Gastroesophageal sphincter (tissue), 4 donors: ENCODE data around the gene TBCEL. TPM values are rescaled to one million over a fixed set of nuclear protein-coding genes. Genes with fewer than 3 reads are reported as not detected.

ENCODE experiments used
- ATAC-seq: fragments of 150-250 bp; one replicate; pipeline ENCODE4 v1.9.1; 2016; ENCODE audit warnings: mild to moderate bottlenecking, moderate library complexity
- H3K27ac ChIP-seq, 4 donors: fragments of 200-600 bp; sonication (generic) in 3 of 4; 1 replicate in 3 of 4; 2 replicates in 1 of 4; pipeline ENCODE4 v1.5.1; 2016 to 2019
- H3K27me3 ChIP-seq: fragments of 200-600 bp; sonication (generic); one replicate; pipeline ENCODE4 v1.5.1; 2019
- H3K36me3 ChIP-seq, 2 donors: fragments of 200-600 bp; sonication (generic); one replicate each; pipeline ENCODE4 v1.5.1; 2019; ENCODE audit warnings: control low read depth in 1 of 2
- H3K4me1 ChIP-seq, 3 donors: fragments of 200-600 bp; sonication (generic); 1 replicate in 2 of 3; 2 replicates in 1 of 3; pipeline ENCODE4 v1.5.1; 2016 to 2019; ENCODE audit warnings: control low read depth in 2 of 3
- H3K4me3 ChIP-seq, 2 donors: fragments of 200-600 bp; sonication (generic); one replicate each; pipeline ENCODE4 v1.5.1; 2019; ENCODE audit warnings: mild to moderate bottlenecking in 1 of 2, moderate library complexity in 1 of 2
- H3K9me3 ChIP-seq, 3 donors: fragments of 200-600 bp; sonication (generic); one replicate each; pipeline ENCODE4 v1.5.1; 2017 to 2019; ENCODE audit warnings: control low read depth in 2 of 3
- CTCF ChIP-seq, 4 experiments: fragments of 200-600 bp in 2 of 4; fragments of 450-650 bp in 2 of 4; sonication (generic) in 1 of 4; IDR thresholded peaks; one replicate each; pipeline ENCODE4 v1.5.1; 2017 to 2019; ENCODE audit warnings: antibody characterized with exemption in 4 of 4, mild to moderate bottlenecking in 2 of 4, moderate library complexity in 2 of 4
- EP300 ChIP-seq: sonication (generic); formaldehyde crosslinking; IDR thresholded peaks from one replicate; pipeline ENCODE4 v1.6.1; 2017; ENCODE audit warnings: antibody characterized with exemption, mild to moderate bottlenecking
- POLR2A ChIP-seq, 2 donors: fragments of 450-650 bp; IDR thresholded peaks; one replicate each; pipeline ENCODE4 v1.6.1; 2017; ENCODE audit warnings: antibody characterized with exemption in 2 of 2, mild to moderate bottlenecking in 2 of 2, moderate library complexity in 1 of 2
- POLR2AphosphoS5 ChIP-seq: sonication (generic); formaldehyde crosslinking; IDR thresholded peaks from one replicate; pipeline ENCODE4 v1.6.1; 2017; ENCODE audit warnings: antibody characterized with exemption
- WGBS, 2 donors: methylation state at CpG; one replicate each; pipeline ENCODE4 v1.1.5; 2018; ENCODE audit warnings: low coverage in 1 of 2; 5-methylcytosine and 5-hydroxymethylcytosine counted together
- total RNA-seq, 4 donors: library from RNA; depleted of rRNA; stranded (reverse); fragments of >200 nt; gene quantifications; one replicate each; pipeline ENCODE4 v1.1.0, GENCODE V29; 2016

Gene TBCEL
- total RNA-seq, 4 donors from 2014 or later = 25.7 to 39.0 (median 30.8) TPM

- no peak for ATAC-seq
- WGBS, 2 donors = 95 to 97% methylated on average over 3 of the region's 3 CpGs
- Histone ChIP-seq H3K36me3 (peaks cover 2 to 60% of the 10 kb centered on the region in 2 donors), H3K9me3 (no peaks in the 10 kb centered on the region), H3K4me1 (no peaks in the 10 kb centered on the region), H3K4me3 (no peak overlapping the region), H3K27ac (no peak overlapping the region), H3K27me3 (no peaks in the 10 kb centered on the region)
- TF ChIP-seq POLR2A (IDR thresholded peaks at IDR 0.05) (no peak), CTCF (IDR thresholded peaks at IDR 0.05) (no peak), POLR2AphosphoS5 (no peak), EP300 (no peak)
These were observed 24.7 kb downstream of the TBCEL start for GRCh38 chr11:121048464-121049233.

- ATAC-seq = no peak
- no peak for TF ChIP-seq POLR2AphosphoS5
- no peak for TF ChIP-seq CTCF (IDR thresholded peaks at IDR 0.05)
- no peak for TF ChIP-seq EP300
- no peak for TF ChIP-seq POLR2A (IDR thresholded peaks at IDR 0.05)
- H3K36me3 ChIP-seq = peaks cover 8 to 77% of the 10 kb centered on the region in 2 donors
- no peak overlapping the region for H3K4me3 ChIP-seq
- H3K27me3 ChIP-seq = no peaks in the 10 kb centered on the region
- WGBS, 2 donors = 90 to 92% methylated on average over 3 to 4 of the region's 4 CpGs
- no peaks in the 10 kb centered on the region for H3K9me3 ChIP-seq
- H3K27ac ChIP-seq = no peak overlapping the region
- no peaks in the 10 kb centered on the region for H3K4me1 ChIP-seq
These were observed 29.3 kb downstream of the TBCEL start for GRCh38 chr11:121053244-121053643.

- Histone ChIP-seq H3K27ac (no peak overlapping the region), H3K27me3 (no peaks in the 10 kb centered on the region), H3K36me3 (peaks cover 8 to 76% of the 10 kb centered on the region in 2 donors), H3K4me1 (no peaks in the 10 kb centered on the region), H3K4me3 (no peak overlapping the region), H3K9me3 (no peaks in the 10 kb centered on the region)
- no peak for ATAC-seq
- WGBS, 2 donors = 92 to 100% methylated on average over 2 of the region's 2 CpGs
- no peak for TF ChIP-seq CTCF (IDR thresholded peaks at IDR 0.05)
- no peak for TF ChIP-seq POLR2AphosphoS5
- no peak for TF ChIP-seq POLR2A (IDR thresholded peaks at IDR 0.05)
- TF ChIP-seq EP300 = no peak
These were observed 30.4 kb downstream of the TBCEL start for GRCh38 chr11:121054266-121054665.

- Histone ChIP-seq H3K27ac (no peak overlapping the region), H3K4me3 (no peak overlapping the region), H3K4me1 (no peaks in the 10 kb centered on the region), H3K36me3 (peaks cover 8 to 73% of the 10 kb centered on the region in 2 donors), H3K9me3 (no peaks in the 10 kb centered on the region), H3K27me3 (no peaks in the 10 kb centered on the region)
- 70 to 86% methylated on average over 2 to 3 of the region's 3 CpGs for WGBS, 2 donors
- ATAC-seq = no peak
- TF ChIP-seq CTCF (IDR thresholded peaks at IDR 0.05) (no peak), EP300 (no peak), POLR2AphosphoS5 (no peak), POLR2A (IDR thresholded peaks at IDR 0.05) (no peak)
These were observed 31.2 kb downstream of the TBCEL start for GRCh38 chr11:121055076-121055475.

- no peak for TF ChIP-seq EP300
- TF ChIP-seq POLR2AphosphoS5 = no peak
- no peak for TF ChIP-seq POLR2A (IDR thresholded peaks at IDR 0.05)
- TF ChIP-seq CTCF (IDR thresholded peaks at IDR 0.05) = no peak
- H3K27ac ChIP-seq = no peak overlapping the region
- no peak for ATAC-seq
- H3K36me3 ChIP-seq = peaks cover 13 to 91% of the 10 kb centered on the region in 2 donors
- no peak overlapping the region for H3K4me3 ChIP-seq
- no peaks in the 10 kb centered on the region for H3K9me3 ChIP-seq
- no peaks in the 10 kb centered on the region for H3K4me1 ChIP-seq
- H3K27me3 ChIP-seq = no peaks in the 10 kb centered on the region
- WGBS, 2 donors = 69 to 89% methylated on average over 2 to 4 of the region's 4 CpGs
These were observed 34.0 kb downstream of the TBCEL start for GRCh38 chr11:121057922-121058321.
